Activated naive CD4-positive, alpha-beta T cell treated with anti-CD3 and anti-CD28 coated beads for 36 hours (primary cell): Measurements from ENCODE around the gene FAM53C. TPM values are rescaled to one million over a fixed set of nuclear protein-coding genes. Genes with fewer than 3 reads are reported as not detected.
A peak's percentile ranks its signal among the peaks of the same experiment; 100 is the strongest.

Experiments
- CTCF ChIA-PET: fragments of 350-600 bp; sonication (Branson Sonifier 250); formaldehyde crosslinking; loops from one replicate; lab custom pipeline; 2021; ENCODE audit warnings: antibody characterized with exemption; lab: Charles Lee
- DNase-seq: peaks from one replicate; pipeline ENCODE4 v3.0.0-alpha.2; 2020
- H3K27ac Mint-ChIP-seq: one replicate; pipeline ENCODE4 v1.8.0; 2021; ENCODE audit warnings: mild to moderate bottlenecking, mixed read lengths
- H3K27me3 Mint-ChIP-seq: one replicate; pipeline ENCODE4 v1.8.0; 2021; ENCODE audit warnings: low read depth, mixed read lengths
- H3K36me3 Mint-ChIP-seq: one replicate; pipeline ENCODE4 v1.8.0; 2021; ENCODE audit warnings: low read depth, mixed read lengths
- H3K4me1 Mint-ChIP-seq: one replicate; pipeline ENCODE4 v1.8.0; 2021; ENCODE audit warnings: low read depth, mixed read lengths
- H3K4me3 Mint-ChIP-seq: one replicate; pipeline ENCODE4 v1.8.0; 2021; ENCODE audit warnings: mild to moderate bottlenecking, moderate library complexity, mixed read lengths
- H3K9me3 Mint-ChIP-seq: one replicate; pipeline ENCODE4 v1.8.0; 2021; ENCODE audit warnings: mixed read lengths
- intact Hi-C: fragments of 100-400 bp; cut with micrococcal nuclease; formaldehyde crosslinking; loops from one replicate; pipeline ENCODE4 v1.15.1; 2023
- total RNA-seq, 2 experiments: library from RNA; stranded (reverse); gene quantifications; one replicate each; pipeline ENCODE4 v1.2.3, GENCODE V29; 2021

FAM53C gene
- total RNA-seq, 2 experiments from 2014 or later = 20.7 to 21.8 TPM

GRCh38 chr5:138352071-138352721 lies 14.1 kb downstream of the FAM53C start, which contains the start of gene KDM3B:
Gene KDM3B (plus strand): TSS chr5:138352685. CDS start chr5:138352796, 111 bp downstream.
- Mint-ChIP-seq H3K4me3 (peak within 1 kb of the TSS; percentile 96), H3K36me3 (peaks cover 13% of the 10 kb centered on the region), H3K27me3 (no peaks in the 10 kb centered on the region), H3K27ac (peak within 1 kb of the TSS; percentile 94), H3K9me3 (peaks cover 7% of the 10 kb centered on the region), H3K4me1 (peaks cover 37% of the 10 kb centered on the region)
- peak; percentile 91 for DNase-seq
- CTCF ChIA-PET = interaction anchor here (0.5 to 6.4 kb wide), 52 partner anchors 8 to 400 kb away, joined by 3 to 176 read pairs (median 4); partner anchors contain the start of genes BRD8, CDC23, CDC25C and EGR1
- intact Hi-C loops = loop anchor here (1.0 kb wide), 5 partner anchors 14 to 599 kb away; partner anchors contain the start of genes CDC23, CDC25C, ETF1 and FAM53C

GRCh38 chr5:138352722-138353559 lies 14.9 kb downstream of the FAM53C start:
- CTCF ChIA-PET = interaction anchor here (0.7 to 6.4 kb wide), 47 partner anchors 8 to 400 kb away, joined by 3 to 176 read pairs (median 4); partner anchors contain the start of genes BRD8, CDC23, CDC25C and EGR1
- peaks cover 10% of the 10 kb centered on the region for H3K36me3 Mint-ChIP-seq
- H3K4me1 Mint-ChIP-seq = peaks cover 37% of the 10 kb centered on the region
- H3K4me3 Mint-ChIP-seq = peak overlapping the region; percentile 96
- no peaks in the 10 kb centered on the region for H3K27me3 Mint-ChIP-seq
- H3K9me3 Mint-ChIP-seq = peaks cover 7% of the 10 kb centered on the region
- H3K27ac Mint-ChIP-seq = peak overlapping the region; percentile 94
- intact Hi-C loops = loop anchor here (1.0 kb wide), 6 partner anchors 15 to 600 kb away; partner anchors contain the start of genes CDC23, CDC25C, EGR1 and ETF1
- DNase-seq = peak; percentile 72

- Mint-ChIP-seq H3K36me3 (peaks cover 8% of the 10 kb centered on the region), H3K4me1 (peaks cover 37% of the 10 kb centered on the region), H3K27me3 (no peaks in the 10 kb centered on the region), H3K4me3 (peak overlapping the region; percentile 96), H3K9me3 (peaks cover 7% of the 10 kb centered on the region), H3K27ac (peak overlapping the region; percentile 94)
- CTCF ChIA-PET = interaction anchor here (0.6 to 6.4 kb wide), 25 partner anchors 11 to 399 kb away, joined by 3 to 176 read pairs (median 5); partner anchors contain the start of genes BRD8, CDC23, CDC25C and FAM53C
- DNase-seq = peak; percentile 64
- intact Hi-C loops = loop anchor here (1.0 to 2.0 kb wide), 2 partner anchors 55 to 112 kb away; partner anchors contain the start of gene EGR1
Observed at GRCh38 chr5:138353560-138354080, 15.6 kb downstream of the FAM53C start.

GRCh38 chr5:138354387-138354786 lies 16.3 kb downstream of the FAM53C start:
- Mint-ChIP-seq H3K27me3 (no peaks in the 10 kb centered on the region), H3K4me1 (peaks cover 37% of the 10 kb centered on the region), H3K27ac (peak overlapping the region; percentile 94), H3K36me3 (peaks cover 8% of the 10 kb centered on the region), H3K9me3 (peaks cover 7% of the 10 kb centered on the region), H3K4me3 (peak overlapping the region; percentile 96)
- DNase-seq = no peak
- intact Hi-C loops = loop anchor here (2.0 kb wide), 1 partner anchor 54 kb away; no protein-coding TSS in a partner anchor
- CTCF ChIA-PET = interaction anchor here (1.0 to 6.4 kb wide), 10 partner anchors 9 to 180 kb away, joined by 3 to 176 read pairs (median 15); partner anchors contain the start of genes BRD8, CDC23, CDC25C and FAM53C

GRCh38 chr5:138354926-138355378 lies 16.9 kb downstream of the FAM53C start:
- CTCF ChIA-PET = interaction anchor here (0.5 to 6.4 kb wide), 11 partner anchors 9 to 221 kb away, joined by 3 to 176 read pairs (median 12); partner anchors contain the start of genes BRD8, CDC23, CDC25C and FAM53C
- DNase-seq = peak; percentile 83
- Mint-ChIP-seq H3K27me3 (no peaks in the 10 kb centered on the region), H3K27ac (peak overlapping the region; percentile 94), H3K4me3 (peak overlapping the region; percentile 96), H3K9me3 (peaks cover 7% of the 10 kb centered on the region), H3K36me3 (peaks cover 8% of the 10 kb centered on the region), H3K4me1 (peaks cover 41% of the 10 kb centered on the region)
- intact Hi-C loops = loop anchor here (1.0 to 2.0 kb wide), 2 partner anchors 54 to 177 kb away; partner anchors contain the start of gene BRD8

- no peak for DNase-seq
- Mint-ChIP-seq H3K4me1 (peaks cover 45% of the 10 kb centered on the region), H3K36me3 (peaks cover 6% of the 10 kb centered on the region), H3K4me3 (no peak overlapping the region), H3K27me3 (no peaks in the 10 kb centered on the region), H3K9me3 (no peaks in the 10 kb centered on the region), H3K27ac (no peak overlapping the region)
- intact Hi-C loops = no loop called here
- CTCF ChIA-PET = no interaction called here
Observed at GRCh38 chr5:138359621-138360020, 21.6 kb downstream of the FAM53C start.

GRCh38 chr5:138360941-138361452 lies 22.9 kb downstream of the FAM53C start:
- CTCF ChIA-PET = interaction anchor here (0.7 to 0.9 kb wide), 2 partner anchors 9 to 10 kb away, joined by 3 to 4 read pairs; partner anchors contain the start of gene KDM3B
- Mint-ChIP-seq H3K4me3 (no peak overlapping the region), H3K4me1 (peaks cover 34% of the 10 kb centered on the region), H3K9me3 (no peaks in the 10 kb centered on the region), H3K36me3 (peaks cover 6% of the 10 kb centered on the region), H3K27ac (peak overlapping the region; percentile 54), H3K27me3 (no peaks in the 10 kb centered on the region)
- DNase-seq = no peak
- intact Hi-C loops = no loop called here

- Mint-ChIP-seq H3K27me3 (no peaks in the 10 kb centered on the region), H3K9me3 (no peaks in the 10 kb centered on the region), H3K27ac (no peak overlapping the region), H3K4me1 (peaks cover 53% of the 10 kb centered on the region), H3K4me3 (no peak overlapping the region), H3K36me3 (peaks cover 2% of the 10 kb centered on the region)
- DNase-seq = no peak
- intact Hi-C loops = no loop called here
- CTCF ChIA-PET = interaction anchor here (2.4 kb wide), 1 partner anchor 11 kb away, joined by 12 read pairs; the partner anchor contains the start of gene KDM3B
Observed at GRCh38 chr5:138364576-138364975, 26.5 kb downstream of the FAM53C start.

- intact Hi-C loops = no loop called here
- H3K27me3 Mint-ChIP-seq = no peaks in the 10 kb centered on the region
- H3K27ac Mint-ChIP-seq = no peak overlapping the region
- no peak for DNase-seq
- peaks cover 44% of the 10 kb centered on the region for H3K4me1 Mint-ChIP-seq
- CTCF ChIA-PET = interaction anchor here (7.6 kb wide), 1 partner anchor 14 kb away, joined by 63 read pairs; the partner anchor contains the start of gene KDM3B
- H3K9me3 Mint-ChIP-seq = no peaks in the 10 kb centered on the region
- no peak overlapping the region for H3K4me3 Mint-ChIP-seq
- H3K36me3 Mint-ChIP-seq = peaks cover 2% of the 10 kb centered on the region
Observed at GRCh38 chr5:138366632-138367382, 28.7 kb downstream of the FAM53C start.

GRCh38 chr5:138369261-138369660 lies 31.2 kb downstream of the FAM53C start:
- CTCF ChIA-PET = interaction anchor here (1.0 to 7.6 kb wide), 3 partner anchors 13 to 25 kb away, joined by 3 to 63 read pairs (median 3); partner anchors contain the start of gene KDM3B
- Mint-ChIP-seq H3K4me3 (no peak overlapping the region), H3K36me3 (peaks cover 6% of the 10 kb centered on the region), H3K27me3 (no peaks in the 10 kb centered on the region), H3K9me3 (no peaks in the 10 kb centered on the region), H3K4me1 (peaks cover 47% of the 10 kb centered on the region), H3K27ac (no peak overlapping the region)
- no peak for DNase-seq
- intact Hi-C loops = no loop called here
